22Rv1 (cell line): ENCODE measurements around the gene POLR2L.

Experiments used
- H3K27ac ChIP-seq: fragments of 450-650 bp; 2 replicates; pipeline ENCODE4 v1.5.1; 2017
- CTCF ChIP-seq: fragments of 450-650 bp; IDR thresholded peaks from 2 replicates; pipeline ENCODE4 v1.5.1; 2017; ENCODE audit warnings: mild to moderate bottlenecking
- ZFX ChIP-seq: fragments of 450-650 bp; IDR thresholded peaks from 2 replicates; pipeline ENCODE4 v1.6.1; 2017; ENCODE audit warnings: antibody characterized with exemption, borderline replicate concordance

POLR2L gene

GRCh38 chr11:803770-804598, 38.3 kb downstream of the POLR2L start:
- no peak for TF ChIP-seq ZFX
- no peak for TF ChIP-seq CTCF
- peak overlapping the region; percentile 93 for H3K27ac ChIP-seq

GRCh38 chr11:803467-803742, 38.9 kb downstream of the POLR2L start:
- peak overlapping the region; percentile 93 for H3K27ac ChIP-seq
- no peak for TF ChIP-seq CTCF
- TF ChIP-seq ZFX = no peak

GRCh38 chr11:802693-803466, 39.4 kb downstream of the POLR2L start:
- peak overlapping the region; percentile 93; the same call in 1 of the 2 replicates for H3K27ac ChIP-seq

GRCh38 chr11:802018-802617, 40.2 kb downstream of the POLR2L start:
- no peak overlapping the region for H3K27ac ChIP-seq
- TF ChIP-seq CTCF (no peak), ZFX (no peak)

More at GRCh38 chr11:802693-803466, 39.4 kb downstream of the POLR2L start:
- no peak for TF ChIP-seq ZFX
- no peak for TF ChIP-seq CTCF

- no peak overlapping the region for H3K27ac ChIP-seq
- no peak for TF ChIP-seq CTCF
- TF ChIP-seq ZFX = no peak
Observed at GRCh38 chr11:801097-801780, 41.1 kb downstream of the POLR2L start.

- H3K27ac ChIP-seq = no peak overlapping the region
- TF ChIP-seq ZFX (no peak), CTCF (no peak)
Observed at GRCh38 chr11:800473-800872, 41.9 kb downstream of the POLR2L start.
